Measurements from ENCODE around the gene GSK3A.

DNA sequence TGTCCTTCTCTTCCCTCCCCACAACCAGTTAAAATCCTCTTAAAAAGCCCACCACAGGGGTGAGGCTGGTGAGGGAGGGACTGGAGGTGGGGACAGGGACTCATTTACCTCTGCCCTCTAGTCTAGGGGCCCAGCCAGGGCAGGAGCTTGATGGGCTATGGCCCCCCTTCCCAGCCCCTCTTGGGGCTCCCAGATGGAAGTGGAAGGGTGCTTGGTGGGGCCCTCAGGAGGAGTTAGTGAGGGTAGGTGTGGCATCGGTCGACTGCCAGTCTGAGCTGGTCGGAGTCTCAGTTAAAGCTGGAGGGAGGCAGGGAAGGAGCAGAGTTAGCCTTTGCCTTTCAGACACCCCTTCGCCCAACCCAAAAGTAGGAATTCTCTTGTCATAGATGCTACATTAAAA, 11.8 kb downstream of the GSK3A start:
- no peak for TF ChIP-seq FOXK2 (IDR thresholded peaks at IDR 0.05)
- no peak for TF ChIP-seq HDGF (IDR thresholded peaks at IDR 0.05; ENCODE audit: borderline replicate concordance)
- no peak for TF ChIP-seq SP1 (IDR thresholded peaks at IDR 0.05)
- TF ChIP-seq ELF4 (IDR thresholded peaks at IDR 0.05): no peak
- TF ChIP-seq BHLHE40 (IDR thresholded peaks at IDR 0.05; ENCODE audit: borderline replicate concordance): no peak
- no peak for TF ChIP-seq LEF1 (IDR thresholded peaks at IDR 0.05; ENCODE audit: borderline replicate concordance)
- TF ChIP-seq SUZ12 (IDR thresholded peaks at IDR 0.05): no peak
- no peak for TF ChIP-seq CTBP1 (IDR thresholded peaks at IDR 0.05; ENCODE audit: borderline replicate concordance)
- TF ChIP-seq FOXA1 (IDR thresholded peaks at IDR 0.05): no peak
